Measurements from ENCODE around the gene PUM2. TPM values are rescaled to one million over a fixed set of nuclear protein-coding genes. Genes with fewer than 3 reads are reported as not detected.

PUM2 gene
- total and polyA plus RNA-seq, 2 of the 13 experiments (the other 11 are each of a cell fraction or from before 2014, with no cell fraction given): 69.6 to 69.8 TPM

- Histone ChIP-seq H3K9me3 (ENCODE audit: low read length) (no peaks in the 10 kb centered on the region), H3K36me3 (replicated peaks in 1 of 2; ENCODE audit: control insufficient read depth in 1 of 2, insufficient read depth in 2 of 2, low read length in 2 of 2) (peaks cover 0 to 2% of the 10 kb centered on the region in 2 experiments; a peak in 2 of 5 replicates), H3K4me3 (replicated peaks in 1 of 3; ENCODE audit: insufficient read depth in 1 of 3, low read depth in 2 of 3, low read length in 3 of 3) (no peak overlapping the region), H3K27ac (ENCODE audit: extremely low read length, insufficient read depth, low read length) (peak overlapping the region; percentile 7), H3K4me2 (ENCODE audit: low read depth, low read length) (peak overlapping the region; percentile 2; the same call in 1 of the 2 replicates), H3K4me1 (ENCODE audit: insufficient read depth, low read length) (peaks cover 78% of the 10 kb centered on the region), H3K9ac (ENCODE audit: insufficient read depth, low read depth, low read length) (no peak overlapping the region), H3K27me3 (ENCODE audit: control insufficient read depth in 1 of 2, insufficient read depth in 2 of 2, low read length in 2 of 2) (no peaks in the 10 kb centered on the region), H3K79me2 (ENCODE audit: insufficient read depth, low read length) (peaks cover 70% of the 10 kb centered on the region), H4K20me1 (ENCODE audit: insufficient read depth, low read length) (no peaks in the 10 kb centered on the region), H2AFZ (ENCODE audit: low read length) (no peak overlapping the region)
- intact Hi-C loops (cut with micrococcal nuclease; ENCODE audit: unreplicated experiment): no loop called here
- in situ Hi-C loops (cut with HindIII; ENCODE audit: extremely low pct_ligation_motif_present, low pct_unique_long_range_greater_than_20kb): loop anchor here (5.0 kb wide), 1 partner anchor 34 kb away; no protein-coding TSS in a partner anchor
- no peak for ATAC-seq
- no TSS peak for BruUV-seq (replicated peaks)
- ChIA-PET POLR2A (interaction anchor here (1.2 to 6.4 kb wide), 4 partner anchors 11 to 41 kb away, joined by 3 to 94 read pairs (median 39); no protein-coding TSS in a partner anchor), CTCF (ENCODE audit: low intra/inter-chr PET ratio, low total read pairs) (no interaction called here)
- no peak for TF ChIP-seq SOX6 (IDR thresholded peaks at IDR 0.05)
- TF ChIP-seq SOX6 (CRISPR knock-in tag; IDR thresholded peaks at IDR 0.05): 0 out of 2 replicates have a peak, but pooled peaks have one; percentile 13
- no peak for TF ChIP-seq KDM4B (CRISPR knock-in tag; IDR thresholded peaks at IDR 0.05)
- no peak for TF ChIP-seq ARID4A (CRISPR knock-in tag; IDR thresholded peaks at IDR 0.05; ENCODE audit: borderline replicate concordance)
- TF ChIP-seq FOSL2 (CRISPR knock-in tag; IDR thresholded peaks at IDR 0.05): peak; percentile 46; the same call in 1 of the 2 replicates
- 0 out of 2 replicates have a peak, but pooled peaks have one; percentile 35 for TF ChIP-seq AKAP8 (CRISPR knock-in tag; IDR thresholded peaks at IDR 0.05)
- TF ChIP-seq ZNF646 (CRISPR knock-in tag; IDR thresholded peaks at IDR 0.05): no peak
- peak; percentile 25; the same call in 1 of the 2 replicates for TF ChIP-seq TFAP4 (IDR thresholded peaks at IDR 0.05; ENCODE audit: borderline replicate concordance, low read depth)
- no peak for DNase-seq (ENCODE audit: low spot score)
- FAIRE-seq: no peak
- WGBS (ENCODE audit: low lambda C conversion rate): 66% methylated on average over 3 of the region's 3 CpGs
Observed at GRCh38 chr2:20220806-20221554, 129.7 kb downstream of the PUM2 start.
